Caco-2 (cell line): ENCODE measurements around the gene COX10. TPM values are rescaled to one million over a fixed set of nuclear protein-coding genes. Genes with fewer than 3 reads are reported as not detected.
"Not testable (repeated sequence)": the region's sequence is repeated elsewhere in the genome, so short reads cannot be mapped to it uniquely, and the experiment has no call there.

Experiments
- BruUV-seq: library from RNA; stranded (reverse); fragments of 400-500 nt; replicated peaks from 2 replicates; lab custom pipeline; 2021; lab: Mats Ljungman, UMichigan
- CTCF ChIA-PET: fragments of 300-600 bp; sonication (Branson Sonifier 250); formaldehyde crosslinking; loops from one replicate; lab custom pipeline; 2022; ENCODE audit warnings: antibody characterized with exemption; lab: Charles Lee
- POLR2A ChIA-PET: fragments of 300-600 bp; sonication (Branson Sonifier 250); formaldehyde crosslinking; loops from one replicate; lab custom pipeline; 2022; ENCODE audit warnings: antibody characterized with exemption; lab: Charles Lee
- DNase-seq, 2 experiments: peaks; one replicate each; pipeline versions ENCODE4 v3.0.0 to v3.0.0-alpha.2; 2020 to 2022
- H3K27me3 ChIP-seq: replicated peaks from 2 replicates; pipeline ENCODE4 v1.6.0; 2011; ENCODE audit warnings: low read length; ENCODE audit not compliant: control insufficient read depth, insufficient read depth
- H3K36me3 ChIP-seq: 2 replicates; pipeline ENCODE4 v1.5.1; 2011; ENCODE audit warnings: low read length; ENCODE audit not compliant: control insufficient read depth, insufficient read depth
- H3K4me1 ChIP-seq: fragments of 250-450 bp; sonication (Bioruptor Pico); 2 replicates; pipeline ENCODE4 v1.5.1; 2020; ENCODE audit warnings: mild to moderate bottlenecking
- H3K4me3 ChIP-seq: 2 replicates; pipeline ENCODE4 v1.5.1; 2011; ENCODE audit warnings: low read depth, mild to moderate bottlenecking, control low read depth, low read length
- H3K9me3 ChIP-seq: fragments of 250-450 bp; sonication (Bioruptor Pico); 2 replicates; pipeline ENCODE4 v1.5.1; 2020; ENCODE audit warnings: mild to moderate bottlenecking, moderate library complexity
- H3K27ac Mint-ChIP-seq: one replicate; pipeline ENCODE4 v1.8.0; 2022; ENCODE audit warnings: mixed read lengths; ENCODE audit not compliant: unreplicated experiment
- H3K27me3 Mint-ChIP-seq: one replicate; pipeline ENCODE4 v1.8.0; 2022; ENCODE audit warnings: mixed read lengths; ENCODE audit not compliant: insufficient read depth, unreplicated experiment
- H3K36me3 Mint-ChIP-seq: one replicate; pipeline ENCODE4 v1.8.0; 2022; ENCODE audit warnings: mild to moderate bottlenecking, mixed read lengths; ENCODE audit not compliant: insufficient read depth, unreplicated experiment
- H3K4me1 Mint-ChIP-seq: one replicate; pipeline ENCODE4 v1.8.0; 2022; ENCODE audit warnings: low read depth, mixed read lengths; ENCODE audit not compliant: unreplicated experiment
- H3K4me3 Mint-ChIP-seq: one replicate; pipeline ENCODE4 v1.8.0; 2022; ENCODE audit warnings: mild to moderate bottlenecking, moderate library complexity, mixed read lengths; ENCODE audit not compliant: unreplicated experiment
- H3K9me3 Mint-ChIP-seq: one replicate; pipeline ENCODE4 v1.8.0; 2022; ENCODE audit warnings: mixed read lengths; ENCODE audit not compliant: unreplicated experiment
- CTCF ChIP-seq, 2 experiments: fragments of 200-600 bp in 1 of 2; IDR thresholded peaks; 1 replicate in 1 of 2; 2 replicates in 1 of 2; pipeline versions ENCODE4 v1.5.1 to v1.8.0; 2011 to 2022; ENCODE audit warnings: antibody characterized with exemption in 1 of 2, control low read depth in 1 of 2, inconsistent platforms in 1 of 2, low read depth in 1 of 2, low read length in 1 of 2, mild to moderate bottlenecking in 1 of 2, moderate library complexity in 1 of 2; ENCODE audit not compliant: insufficient read depth in 1 of 2, severe bottlenecking in 1 of 2, unreplicated experiment in 1 of 2
- intact Hi-C: fragments of 100-400 bp; cut with micrococcal nuclease; formaldehyde crosslinking; loops from one replicate; pipeline ENCODE4 v1.10.0; 2022; ENCODE audit not compliant: unreplicated experiment
- total RNA-seq: library from RNA; stranded (reverse); gene quantifications from 2 replicates; pipeline ENCODE4 v1.2.3, GENCODE V29; 2022

The COX10 gene
- total RNA-seq, 1 experiment from 2014 or later, result 13.5 TPM

- Mint-ChIP-seq H3K9me3 (no peaks in the 10 kb centered on the region), H3K4me3 (no peak overlapping the region), H3K27me3 (no peaks in the 10 kb centered on the region), H3K36me3 (peaks cover 6% of the 10 kb centered on the region), H3K4me1 (no peaks in the 10 kb centered on the region), H3K27ac (no peak overlapping the region)
- POLR2A ChIA-PET, result no interaction called here
- intact Hi-C loops, result no loop called here
- TF ChIP-seq CTCF (IDR thresholded peaks at IDR 0.05; ENCODE audit: insufficient read depth in 1 of 2, low read depth in 1 of 2, low read length in 1 of 2, severe bottlenecking in 1 of 2, unreplicated experiment in 1 of 2), result no peak
- no peak for DNase-seq
- H3K4me3 ChIP-seq, result no peak overlapping the region
- no peaks in the 10 kb centered on the region for H3K27me3 ChIP-seq
- no TSS peak for BruUV-seq
- H3K9me3 ChIP-seq, result no peaks in the 10 kb centered on the region
- no peaks in the 10 kb centered on the region for H3K36me3 ChIP-seq
- CTCF ChIA-PET, result no interaction called here
- H3K4me1 ChIP-seq, result no peaks in the 10 kb centered on the region
Observed at GRCh38 chr17:14169287-14169686, 100.0 kb downstream of the COX10 start.

GRCh38 chr17:14169901-14170300 lies 100.6 kb downstream of the COX10 start:
- no peaks in the 10 kb centered on the region for H3K27me3 ChIP-seq
- H3K9me3 ChIP-seq, result no peaks in the 10 kb centered on the region
- no peaks in the 10 kb centered on the region for H3K9me3 Mint-ChIP-seq
- H3K36me3 ChIP-seq, result no peaks in the 10 kb centered on the region
- DNase-seq, result no peak
- no peaks in the 10 kb centered on the region for H3K27me3 Mint-ChIP-seq
- peaks cover 6% of the 10 kb centered on the region for H3K36me3 Mint-ChIP-seq
- H3K4me1 Mint-ChIP-seq, result no peaks in the 10 kb centered on the region
- H3K4me3 ChIP-seq, result no peak overlapping the region
- CTCF ChIA-PET, result no interaction called here
- TF ChIP-seq CTCF (IDR thresholded peaks at IDR 0.05; ENCODE audit: insufficient read depth in 1 of 2, low read depth in 1 of 2, low read length in 1 of 2, severe bottlenecking in 1 of 2, unreplicated experiment in 1 of 2), result no peak
- no peak overlapping the region for H3K4me3 Mint-ChIP-seq
- POLR2A ChIA-PET, result no interaction called here
- H3K27ac Mint-ChIP-seq, result no peak overlapping the region
- intact Hi-C loops, result no loop called here
- BruUV-seq, result no TSS peak
- H3K4me1 ChIP-seq, result no peaks in the 10 kb centered on the region

- intact Hi-C loops, BruUV-seq, H3K4me3 Mint-ChIP-seq, POLR2A ChIA-PET, H3K36me3 ChIP-seq, H3K36me3 Mint-ChIP-seq, H3K4me1 ChIP-seq, CTCF ChIA-PET, DNase-seq, H3K9me3 Mint-ChIP-seq, H3K27me3 ChIP-seq, H3K4me1 Mint-ChIP-seq, H3K27ac Mint-ChIP-seq, H3K27me3 Mint-ChIP-seq, H3K4me3 ChIP-seq, H3K9me3 ChIP-seq: not testable (repeated sequence)
Observed at GRCh38 chr17:14176989-14177388, 107.7 kb downstream of the COX10 start.

GRCh38 chr17:14177801-14178200 lies 108.5 kb downstream of the COX10 start:
- H3K9me3 Mint-ChIP-seq, H3K4me3 ChIP-seq, H3K27me3 Mint-ChIP-seq, POLR2A ChIA-PET, H3K27me3 ChIP-seq, DNase-seq, intact Hi-C loops, H3K4me1 ChIP-seq, H3K4me3 Mint-ChIP-seq, H3K36me3 Mint-ChIP-seq, CTCF ChIA-PET, H3K4me1 Mint-ChIP-seq, H3K9me3 ChIP-seq, H3K27ac Mint-ChIP-seq, BruUV-seq, H3K36me3 ChIP-seq: not testable (repeated sequence)

- H3K4me1 ChIP-seq, CTCF ChIA-PET, intact Hi-C loops, H3K4me3 ChIP-seq, H3K9me3 Mint-ChIP-seq, H3K4me1 Mint-ChIP-seq, DNase-seq, H3K27ac Mint-ChIP-seq, BruUV-seq, H3K36me3 Mint-ChIP-seq, H3K27me3 ChIP-seq, H3K27me3 Mint-ChIP-seq, H3K9me3 ChIP-seq, H3K36me3 ChIP-seq, H3K4me3 Mint-ChIP-seq, POLR2A ChIA-PET: not testable (repeated sequence)
Observed at GRCh38 chr17:14179951-14180350, 110.6 kb downstream of the COX10 start.

GRCh38 chr17:14182084-14182483 lies 112.8 kb downstream of the COX10 start:
- H3K9me3 Mint-ChIP-seq, CTCF ChIA-PET, H3K36me3 Mint-ChIP-seq, H3K4me1 Mint-ChIP-seq, POLR2A ChIA-PET, H3K27me3 Mint-ChIP-seq, DNase-seq, H3K4me1 ChIP-seq, H3K4me3 ChIP-seq, H3K4me3 Mint-ChIP-seq, intact Hi-C loops, H3K27me3 ChIP-seq, H3K36me3 ChIP-seq, H3K9me3 ChIP-seq, BruUV-seq, H3K27ac Mint-ChIP-seq: not testable (repeated sequence)
